Left renal cortex interstitium (tissue), 4 donors: ENCODE data around the gene MAPK10. TPM values are rescaled to one million over a fixed set of nuclear protein-coding genes. Genes with fewer than 3 reads are reported as not detected.

Source experiments
- DNase-seq, 4 donors: peaks; one replicate each; pipeline ENCODE4 v3.0.0-alpha.2; 2013; ENCODE audit warnings: low read depth in 4 of 4, low spot score in 2 of 4, missing footprints in 1 of 4
- polyA plus RNA-seq, 4 donors: library from polyadenylated mRNA; unstranded; fragments of 120-200 nt; gene quantifications; one replicate each; pipeline ENCODE4 v1.2.1, GENCODE V29; 2013; ENCODE audit not compliant: insufficient read length in 4 of 4

The MAPK10 gene
- polyA plus RNA-seq = 10 to 100 TPM; 52.2 to 86.3 (median 65.3) TPM

DNA sequence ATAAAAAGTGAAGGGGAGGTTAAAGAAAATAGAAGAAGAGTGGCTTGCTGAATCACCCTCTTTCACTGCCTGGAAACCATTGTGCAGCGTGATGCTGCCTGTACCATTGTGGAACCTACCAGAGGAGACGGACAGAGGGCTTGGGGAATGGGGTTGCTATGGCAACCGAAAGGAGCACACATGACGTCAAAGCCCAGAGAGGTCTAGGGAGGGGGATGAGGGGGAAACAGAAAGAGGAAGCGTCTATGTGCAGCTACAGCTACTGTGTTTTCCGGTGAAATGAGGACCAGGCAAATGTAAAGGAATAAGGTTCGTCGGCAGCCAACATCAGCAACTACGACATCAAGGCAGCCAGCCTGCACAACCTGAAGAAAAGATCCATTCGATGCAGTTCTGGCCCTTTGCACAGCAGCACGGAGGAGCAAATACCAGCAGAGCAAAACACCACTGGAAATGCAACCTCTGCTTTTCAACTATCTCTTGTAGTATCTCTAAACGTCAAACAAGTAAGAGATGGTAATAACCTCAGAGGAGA, at the start of gene MAPK10:
MAPK10 (minus strand) TSS at position 110 of the 535 bp plus-strand sequence.
- peak; percentile 65 to 80 (median 70) for DNase-seq

DNA sequence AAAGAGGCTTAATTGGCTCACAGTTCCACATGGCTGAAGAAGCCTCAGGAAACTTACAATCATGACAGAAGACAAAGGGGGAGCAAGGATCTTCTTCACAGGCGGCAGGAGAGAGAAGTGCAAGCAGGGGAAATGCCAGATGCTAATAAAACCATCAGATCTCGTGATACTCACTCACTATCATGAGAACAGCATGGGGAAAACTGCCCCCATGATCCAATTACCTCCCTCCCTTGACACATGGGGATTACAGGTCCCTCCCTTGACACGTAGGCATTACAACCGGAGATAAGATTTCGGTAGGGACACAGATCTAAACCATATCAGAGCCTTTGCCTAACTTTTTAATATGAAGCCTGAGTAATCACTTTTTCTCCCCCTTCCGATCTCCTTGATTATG, 43.7 kb upstream of the MAPK10 start:
- no peak for DNase-seq

DNA sequence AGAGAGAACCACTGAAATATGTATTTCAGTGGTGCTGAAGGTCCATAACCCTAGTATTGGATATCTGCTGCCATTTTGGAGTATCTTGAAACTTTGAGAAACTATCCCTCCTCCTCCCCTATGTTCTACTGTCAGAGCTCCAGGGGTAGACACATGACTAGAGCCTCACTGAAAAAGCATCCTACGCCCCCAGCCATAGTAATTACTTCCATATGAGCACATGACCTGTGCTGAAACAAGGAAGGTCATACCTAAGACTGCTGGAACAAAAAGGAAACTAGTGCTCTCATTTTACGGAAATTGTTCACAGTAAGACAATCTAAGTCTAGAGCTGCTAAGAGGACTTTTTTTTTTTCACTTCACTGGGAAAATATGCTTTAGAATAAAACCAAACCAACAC, 42.0 kb upstream of the MAPK10 start:
- DNase-seq = no peak

DNA sequence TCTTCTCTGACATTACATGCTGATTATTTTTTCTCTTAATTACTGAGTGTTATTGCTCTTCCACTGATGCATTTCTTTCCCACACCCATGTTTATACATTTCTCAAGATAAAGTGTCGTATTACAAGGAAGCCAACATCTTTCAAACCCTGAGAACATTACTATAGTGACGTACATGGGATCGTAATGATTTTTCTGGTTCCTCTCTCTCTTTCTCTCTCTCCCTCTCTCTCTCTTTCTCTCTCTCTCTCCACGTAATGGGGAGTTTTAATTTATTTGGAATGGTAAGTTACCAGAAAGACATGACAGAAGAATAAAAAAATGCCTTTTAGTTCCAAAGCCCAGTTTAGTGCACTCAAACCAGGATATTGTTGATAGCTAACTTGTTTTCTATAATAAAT, 40.4 kb upstream of the MAPK10 start:
- peak in 2 of 4 donors; percentile 15 to 20 for DNase-seq

DNA sequence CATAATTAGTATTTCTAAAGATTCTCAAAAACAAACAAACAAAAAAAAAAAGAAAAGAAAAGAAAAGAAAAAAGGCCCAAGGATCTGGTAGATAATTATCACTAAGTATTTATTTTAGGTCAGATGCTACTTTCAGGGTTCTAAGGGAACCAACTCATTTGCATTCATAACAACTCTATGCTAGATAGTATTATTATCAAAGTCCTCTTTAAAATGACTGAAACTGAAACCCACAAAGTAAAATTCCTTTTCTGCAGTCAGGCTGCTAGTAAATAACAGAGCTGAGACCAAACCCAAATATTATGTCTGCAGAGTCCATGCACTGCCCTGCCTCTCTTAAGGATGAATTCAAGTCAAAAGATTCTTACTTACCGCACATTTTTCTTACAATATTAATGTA, 38.3 kb upstream of the MAPK10 start:
- no peak for DNase-seq

DNA sequence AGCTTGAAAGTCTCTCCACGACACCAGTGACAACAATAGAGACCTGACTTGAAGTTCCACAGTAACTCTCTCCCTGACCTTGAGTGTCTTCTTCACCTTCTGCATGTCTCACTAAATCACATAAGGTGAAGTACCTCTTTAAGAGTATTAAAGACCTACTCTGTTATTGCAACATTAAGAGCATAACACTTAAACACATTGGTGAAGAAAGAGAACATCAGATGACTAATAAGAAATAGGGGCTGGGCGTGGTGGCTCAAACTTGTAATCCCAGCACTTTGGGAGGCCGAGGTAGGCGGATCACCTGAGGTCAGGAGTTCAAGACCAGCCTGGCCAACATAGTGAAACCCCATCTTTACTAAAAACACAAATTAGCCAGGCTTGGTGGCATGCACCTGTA, 33.9 kb upstream of the MAPK10 start:
- no peak for DNase-seq

DNA sequence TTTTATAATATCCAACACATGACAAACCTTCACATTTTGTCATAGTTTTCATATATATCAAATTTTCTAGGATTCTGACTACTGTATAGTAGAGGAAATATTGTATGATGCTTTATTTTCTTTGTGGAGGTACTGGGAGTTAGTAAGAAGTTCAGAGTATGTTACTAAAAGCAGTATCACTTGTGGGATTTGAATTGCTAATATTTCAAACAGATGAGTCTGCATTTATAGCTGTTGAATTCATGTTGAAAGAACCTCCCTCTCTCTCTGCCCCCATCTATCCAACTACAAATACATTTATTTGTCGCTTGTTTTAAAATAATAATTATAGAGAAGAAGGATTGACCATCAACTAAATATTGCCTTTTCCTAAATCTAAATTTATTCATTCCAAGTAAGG, 29.8 kb upstream of the MAPK10 start:
- DNase-seq = no peak

DNA sequence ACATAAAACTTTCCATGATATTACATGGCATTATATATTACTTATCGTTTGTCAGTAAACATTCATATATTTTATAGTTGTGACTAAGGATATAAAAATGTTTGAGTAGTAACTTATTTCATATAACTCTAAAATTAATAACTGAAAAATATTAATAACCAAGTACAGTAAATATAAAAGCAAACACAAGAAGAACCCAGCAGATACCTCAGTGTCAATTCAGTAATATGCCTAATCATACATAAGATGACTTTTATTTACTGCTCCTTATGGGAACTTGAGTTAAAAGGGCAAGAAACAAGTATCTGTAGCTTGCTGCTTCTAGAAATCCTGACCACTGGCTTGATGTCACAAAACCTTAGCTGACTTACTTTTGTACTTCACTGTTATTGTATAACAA, 28.4 kb upstream of the MAPK10 start:
- DNase-seq = no peak

DNA sequence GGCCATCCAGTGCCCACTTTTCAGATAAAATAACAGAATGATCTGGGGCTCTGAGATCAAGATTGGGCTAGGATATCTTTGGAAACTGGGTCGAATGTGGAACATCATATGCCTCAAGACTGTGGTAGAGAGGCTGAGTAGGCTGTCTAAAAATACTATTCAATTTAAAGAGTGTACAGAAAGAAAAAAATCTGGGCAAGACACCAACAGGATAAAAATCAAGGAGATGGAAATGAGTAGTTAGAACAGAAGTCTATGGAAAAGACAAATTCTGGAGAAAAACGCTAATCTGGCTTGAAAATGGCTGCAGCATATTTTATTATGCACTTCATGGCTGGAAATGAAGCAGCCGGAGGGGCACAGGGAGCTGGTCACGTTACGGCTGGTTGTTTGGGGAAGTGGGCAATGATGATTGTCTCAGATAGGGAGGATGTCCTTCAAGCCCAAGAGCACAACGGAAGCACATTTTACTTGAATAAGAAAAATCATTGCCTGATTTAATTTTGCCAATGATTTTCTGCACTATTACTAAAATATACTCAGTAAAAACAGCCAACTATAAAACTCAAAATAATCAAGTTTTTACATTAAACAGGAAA, 27.1 kb upstream of the MAPK10 start:
- DNase-seq = no peak

DNA sequence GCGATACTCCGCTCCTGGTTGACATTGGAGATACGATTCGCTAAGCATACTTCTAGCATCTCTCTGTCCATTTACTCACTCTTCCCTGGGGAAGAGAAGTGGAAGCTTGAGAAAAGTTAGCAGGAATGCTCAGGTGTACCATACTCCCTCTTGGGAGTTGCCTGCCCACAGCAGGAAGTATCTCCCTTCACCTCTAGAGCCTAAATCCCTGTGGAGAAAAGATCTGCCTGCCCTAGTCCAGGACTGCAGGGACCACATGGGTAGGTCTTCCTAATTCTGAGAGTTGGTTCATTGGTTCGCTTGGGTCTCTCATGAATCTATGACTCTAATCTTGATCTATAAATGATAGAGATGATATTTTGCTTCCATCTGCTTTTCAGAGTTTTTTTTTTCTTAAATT, 26.3 kb upstream of the MAPK10 start:
- no peak for DNase-seq

DNA sequence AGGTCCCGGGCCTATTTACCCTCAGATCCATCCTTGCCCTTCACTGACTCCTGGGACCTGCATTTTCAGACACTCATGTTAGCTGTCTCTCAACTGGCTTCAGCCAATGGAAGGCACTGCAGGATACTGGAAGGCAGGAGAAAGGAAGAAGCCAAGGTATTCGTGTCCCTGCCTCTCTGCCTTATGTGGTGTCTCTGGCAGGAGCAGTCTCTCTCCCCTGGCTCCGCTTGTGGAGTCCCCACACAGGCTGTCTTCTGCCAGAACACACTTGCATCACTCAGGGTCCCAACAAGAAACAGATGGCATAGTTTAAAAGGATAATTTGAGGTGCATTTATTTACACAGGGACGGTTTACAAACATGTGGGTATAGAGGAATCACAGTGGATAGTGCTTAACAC, 21.6 kb upstream of the MAPK10 start:
- no peak for DNase-seq

DNA sequence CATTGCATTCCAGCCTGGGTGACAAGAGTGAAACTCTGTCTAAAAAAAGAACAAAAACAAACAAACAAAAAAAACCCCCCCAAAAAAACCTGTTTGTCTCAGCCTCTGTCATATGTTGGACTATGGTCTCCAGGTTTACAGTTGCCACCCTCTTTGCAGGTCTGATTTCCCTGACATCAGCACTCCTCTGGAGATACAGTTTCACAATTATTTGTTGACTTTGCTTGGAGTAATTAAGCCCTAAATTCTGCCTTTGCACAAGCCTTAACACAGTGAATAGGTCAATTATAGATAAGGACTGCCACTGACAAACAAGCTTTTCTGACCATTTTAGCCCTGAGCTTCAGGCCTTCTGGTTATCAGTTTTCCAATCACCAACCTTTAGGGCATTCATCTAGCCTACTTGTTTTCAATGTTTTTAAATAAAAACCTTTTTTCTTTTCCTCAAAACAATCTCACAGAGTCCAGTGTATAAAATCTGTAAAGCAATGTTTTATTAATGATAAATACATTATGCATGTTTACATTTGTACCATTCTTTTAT, 20.4 kb upstream of the MAPK10 start:
- no peak for DNase-seq

DNA sequence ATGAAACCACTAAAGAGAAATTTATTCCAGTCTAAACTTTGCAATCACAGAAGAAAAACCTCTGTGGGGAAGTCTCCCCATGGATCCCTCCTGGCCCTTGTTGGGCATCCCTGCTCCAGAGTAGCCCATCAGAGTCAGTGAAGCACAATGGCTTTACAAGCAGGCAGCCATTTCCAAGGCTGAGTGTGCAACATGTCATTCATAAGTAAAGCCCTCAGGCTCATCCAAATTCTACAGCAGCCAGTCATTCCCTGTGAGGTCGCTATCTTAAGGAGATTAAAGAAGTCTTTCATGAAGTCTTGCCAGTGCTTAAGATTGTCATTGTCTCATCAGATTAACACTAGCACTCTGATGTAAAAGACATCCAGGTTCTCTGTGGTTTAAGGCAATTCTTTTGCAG, 17.0 kb upstream of the MAPK10 start:
- DNase-seq = no peak

DNA sequence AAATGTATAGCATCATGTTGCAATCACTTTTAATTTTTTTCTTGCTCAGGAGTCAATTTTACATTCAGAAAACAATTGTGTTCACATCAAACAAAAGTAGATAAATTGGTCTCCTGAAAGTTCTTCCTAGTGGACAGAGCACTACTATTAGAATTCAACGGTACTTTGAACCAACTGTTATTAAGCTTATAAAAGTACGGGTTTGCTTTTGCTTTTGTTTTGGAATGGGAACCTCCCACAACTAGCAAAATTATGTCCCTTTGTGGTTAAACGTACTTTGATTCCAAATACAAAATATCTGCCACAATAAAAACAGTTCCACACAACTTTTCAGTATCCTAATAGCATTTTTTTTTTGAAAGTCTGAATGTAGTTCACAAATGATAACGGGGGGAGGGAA, 8.6 kb upstream of the MAPK10 start:
- DNase-seq = no peak

DNA sequence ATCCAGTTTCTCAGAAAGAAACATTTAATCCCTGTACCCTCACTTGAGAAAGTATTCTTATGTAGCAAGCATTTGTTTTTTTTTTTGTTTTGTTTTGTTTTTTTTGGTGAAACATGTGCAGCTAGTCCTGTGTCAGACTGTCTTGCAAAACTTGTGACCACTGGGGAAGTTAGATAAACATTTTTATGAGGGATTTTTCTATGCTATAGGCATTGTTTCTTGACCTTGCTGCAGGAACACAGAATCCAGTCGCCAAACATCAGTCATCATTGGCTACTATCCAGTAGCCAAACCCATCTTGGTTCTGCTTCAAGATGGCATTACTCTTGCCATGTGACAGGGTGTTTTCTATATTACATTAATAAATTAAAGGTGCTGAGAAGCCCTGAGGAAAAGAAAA, 7.7 kb upstream of the MAPK10 start:
- no peak for DNase-seq

DNA sequence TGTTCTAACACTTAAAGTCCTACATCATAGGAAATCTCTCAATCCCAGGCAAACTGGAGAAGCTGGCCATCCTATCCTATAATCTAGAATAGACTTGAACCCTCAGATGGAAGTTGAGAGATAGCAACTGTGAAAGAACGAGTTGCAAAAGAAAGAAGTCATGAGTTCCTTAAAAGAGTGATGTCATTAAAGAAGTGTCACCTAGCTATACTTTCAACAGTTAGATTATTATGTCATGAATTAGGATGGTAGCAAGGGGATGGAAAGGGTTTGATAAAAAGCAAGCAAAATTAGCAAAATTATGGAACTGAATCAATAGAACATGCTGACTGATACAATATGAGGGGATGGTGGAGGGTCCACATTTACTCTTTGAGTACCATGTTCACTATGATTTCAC, 7.1 kb upstream of the MAPK10 start:
- DNase-seq = no peak

DNA sequence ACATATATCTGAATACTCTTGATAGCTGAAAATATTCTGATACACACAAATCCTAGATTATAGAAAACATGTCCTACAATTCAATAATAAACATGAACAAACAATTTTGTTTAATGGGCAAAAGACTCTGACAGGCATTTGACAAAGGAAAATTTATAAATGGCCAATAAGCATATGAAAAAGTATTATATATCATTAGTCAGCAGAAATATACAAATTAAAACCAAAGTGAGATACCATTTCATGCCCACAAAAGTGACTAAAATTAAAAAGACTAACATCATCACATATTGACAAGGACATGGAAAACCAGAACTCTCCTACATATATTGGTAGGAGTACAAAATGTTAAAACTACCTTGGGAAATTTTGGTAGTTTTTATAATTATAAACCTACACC, 2.7 kb upstream of the MAPK10 start:
- no peak for DNase-seq

DNA sequence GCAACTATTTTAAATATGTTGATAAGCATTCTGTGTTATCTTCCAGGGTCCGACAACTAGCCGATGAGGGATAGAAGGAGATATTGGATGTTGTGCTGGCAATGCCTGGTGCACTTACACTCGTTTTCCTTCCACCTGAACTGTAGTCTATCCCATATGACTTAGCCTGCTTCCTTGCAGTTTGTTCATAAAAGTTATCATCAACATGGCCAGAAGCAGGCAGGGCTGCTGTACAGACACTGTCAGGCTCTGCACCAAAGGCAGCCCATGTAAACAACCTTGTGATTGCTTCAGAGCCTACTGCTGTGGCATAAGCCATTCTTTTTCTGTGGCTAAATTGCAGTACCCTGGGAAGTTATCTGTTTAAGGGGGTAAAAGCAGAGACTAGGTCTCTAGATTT, 1.6 kb downstream of the MAPK10 start:
- DNase-seq = no peak

DNA sequence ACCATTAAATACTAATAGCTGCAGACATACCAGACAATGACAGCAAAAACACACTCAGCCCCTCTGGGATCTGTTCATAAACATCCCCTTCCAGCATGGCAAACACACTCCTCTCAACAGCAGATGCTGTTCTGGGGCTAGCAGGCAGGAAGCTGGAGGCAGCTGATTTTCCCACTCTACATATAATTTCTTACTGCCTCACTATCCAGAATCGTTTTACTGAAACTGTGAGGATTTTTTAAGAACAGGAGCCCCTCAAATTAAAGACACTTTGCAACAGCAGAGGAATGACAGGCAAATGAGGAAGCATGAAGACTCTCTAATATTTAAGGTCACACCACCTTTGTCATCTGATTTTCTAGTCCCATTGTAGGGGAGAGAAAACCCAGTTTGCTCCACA, 2.2 kb downstream of the MAPK10 start:
- DNase-seq = no peak

DNA sequence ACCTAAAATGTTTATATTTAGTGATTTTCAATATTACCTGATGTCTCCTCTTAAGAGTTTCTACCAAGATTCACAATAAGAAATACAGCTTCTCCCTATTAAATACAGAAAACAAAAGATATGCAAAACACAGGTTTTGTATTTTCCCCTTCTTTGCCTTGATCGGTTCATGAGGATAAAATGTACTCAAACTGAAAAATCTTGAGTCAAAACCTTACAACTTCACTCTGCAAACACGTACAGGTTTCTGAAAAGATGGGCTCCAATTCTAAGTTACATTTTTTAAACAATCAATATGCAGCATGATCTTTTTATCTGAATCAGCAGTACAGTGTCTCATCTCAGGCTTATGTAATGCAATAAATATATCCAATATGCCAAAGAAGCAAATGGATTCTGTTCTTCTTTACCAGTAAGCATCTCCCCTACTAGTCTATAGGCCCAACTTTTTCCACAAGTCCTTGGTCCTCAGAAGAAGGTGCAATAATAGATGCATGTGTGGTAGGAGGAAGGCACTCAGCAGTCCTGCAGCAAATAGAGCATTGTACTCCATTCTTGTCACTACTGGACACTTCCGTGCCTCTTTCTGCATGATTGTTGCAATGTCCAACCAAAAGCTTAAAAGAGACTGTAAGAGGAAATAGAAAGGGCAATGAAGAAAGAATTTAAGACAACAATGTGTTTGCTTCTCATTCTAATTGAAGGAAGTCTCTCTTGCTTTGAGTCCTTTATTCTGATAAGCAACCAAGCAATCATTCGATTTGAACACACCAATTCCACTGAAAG, 3.2 kb downstream of the MAPK10 start:
- no peak for DNase-seq

DNA sequence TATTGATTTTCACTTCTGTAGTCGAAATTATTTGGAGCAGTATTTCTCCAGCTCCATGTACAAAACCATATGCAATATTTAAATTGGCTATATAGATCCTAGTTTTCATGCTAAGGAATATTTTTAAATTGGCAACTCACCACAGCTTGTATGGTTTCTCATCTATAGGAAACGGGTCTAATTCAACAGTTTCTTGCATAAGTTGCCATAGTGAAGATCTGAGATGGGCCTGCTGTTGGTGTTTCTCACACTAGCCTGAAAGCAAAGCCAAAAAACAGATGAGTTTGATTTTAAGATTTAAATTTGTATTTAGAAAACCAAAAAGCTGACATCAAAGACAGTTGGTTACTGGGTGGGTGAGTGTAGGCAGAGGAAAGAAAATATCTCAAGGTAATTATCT, 5.5 kb downstream of the MAPK10 start:
- no peak for DNase-seq

DNA sequence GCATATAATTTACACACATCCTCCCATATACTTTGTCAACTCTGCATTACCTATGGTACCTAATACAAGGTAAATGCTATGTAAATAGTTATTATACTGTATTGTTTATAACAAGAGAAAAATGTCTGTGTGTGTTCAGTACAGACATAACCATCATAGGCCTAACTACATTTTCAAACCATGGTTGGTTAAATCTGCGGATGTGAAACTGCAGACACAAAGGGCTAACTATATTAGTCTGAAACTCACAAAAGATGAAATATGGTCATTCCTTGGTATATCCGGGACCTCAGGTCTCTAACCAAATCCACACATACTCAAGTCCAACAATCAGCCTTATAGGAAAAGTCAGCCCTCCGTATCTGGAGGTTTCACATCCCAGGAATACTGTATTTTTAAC, 13.5 kb downstream of the MAPK10 start:
- no peak for DNase-seq
